Neuronal stem cell (in vitro differentiated cells): ENCODE results near the gene PADI4.
"Not testable (repeated sequence)": the region's sequence is repeated elsewhere in the genome, so short reads cannot be mapped to it uniquely, and the experiment has no call there.

Source experiments
- DNase-seq: peaks from one replicate; pipeline ENCODE4 v3.0.0-alpha.2; 2013; ENCODE audit warnings: low spot score
- H2AFZ ChIP-seq: one replicate; pipeline ENCODE4 v1.6.1; 2013; ENCODE audit warnings: mild to moderate bottlenecking, low read length, inconsistent platforms
- H2AK5ac ChIP-seq: 2 replicates; pipeline ENCODE4 v1.6.1; 2013; ENCODE audit warnings: low read depth, mild to moderate bottlenecking, inconsistent platforms, low read length, moderate library complexity, mixed read lengths
- H2BK120ac ChIP-seq: 2 replicates; pipeline ENCODE4 v1.6.1; 2013; ENCODE audit warnings: low read depth, mild to moderate bottlenecking, inconsistent platforms, low read length, moderate library complexity, mixed read lengths
- H2BK12ac ChIP-seq: one replicate; pipeline ENCODE4 v1.6.1; 2013; ENCODE audit warnings: low read length, inconsistent platforms
- H2BK15ac ChIP-seq: 2 replicates; pipeline ENCODE4 v1.6.1; 2013; ENCODE audit warnings: mild to moderate bottlenecking, low read length, inconsistent platforms, mixed read lengths
- H2BK5ac ChIP-seq: one replicate; pipeline ENCODE4 v1.6.1; 2013; ENCODE audit warnings: inconsistent platforms, mild to moderate bottlenecking, low read length, moderate library complexity
- H3K14ac ChIP-seq: one replicate; pipeline ENCODE4 v1.6.1; 2013; ENCODE audit warnings: low read length, inconsistent platforms
- H3K18ac ChIP-seq: 2 replicates; pipeline ENCODE4 v1.6.1; 2013; ENCODE audit warnings: low read length, inconsistent platforms
- H3K23ac ChIP-seq: 2 replicates; pipeline ENCODE4 v1.6.1; 2013; ENCODE audit warnings: low read depth, mild to moderate bottlenecking, mixed read lengths, low read length, inconsistent platforms; ENCODE audit not compliant: poor library complexity
- H3K27ac ChIP-seq: replicated peaks from 3 replicates; pipeline ENCODE4 v1.5.1; 2013; ENCODE audit warnings: low read length, inconsistent platforms
- H3K27me3 ChIP-seq, 3 experiments: 2 replicates each; pipeline ENCODE4 v1.6.1; 2013; ENCODE audit warnings: low read length in 3 of 3, mild to moderate bottlenecking in 2 of 3, inconsistent platforms in 1 of 3, low read depth in 1 of 3, mixed read lengths in 1 of 3, moderate library complexity in 1 of 3; ENCODE audit not compliant: control insufficient read depth in 3 of 3, insufficient read depth in 3 of 3
- H3K36me3 ChIP-seq, 2 donors: replicated peaks in 1 of 2; 2 replicates each; pipeline ENCODE4 v1.6.1; 2013; ENCODE audit warnings: low read length in 2 of 2; ENCODE audit not compliant: control insufficient read depth in 2 of 2, insufficient read depth in 2 of 2
- H3K4ac ChIP-seq: 2 replicates; pipeline ENCODE4 v1.6.1; 2013; ENCODE audit warnings: inconsistent platforms, mild to moderate bottlenecking, low read length, moderate library complexity
- H3K4me1 ChIP-seq, 2 donors: 1 replicate in 1 of 2; 2 replicates in 1 of 2; pipeline ENCODE4 v1.6.1; 2013; ENCODE audit warnings: low read length in 2 of 2, low read depth in 1 of 2; ENCODE audit not compliant: control insufficient read depth in 2 of 2, insufficient read depth in 1 of 2
- H3K4me2 ChIP-seq: one replicate; pipeline ENCODE4 v1.6.1; 2013; ENCODE audit warnings: mild to moderate bottlenecking, low read length, inconsistent platforms; ENCODE audit not compliant: insufficient read depth, poor library complexity, severe bottlenecking
- H3K4me3 ChIP-seq, 2 donors: 2 replicates each; pipeline ENCODE4 v1.5.1; 2013; ENCODE audit warnings: low read length in 2 of 2, mild to moderate bottlenecking in 2 of 2, inconsistent platforms in 1 of 2, moderate library complexity in 1 of 2
- H3K79me1 ChIP-seq: one replicate; pipeline ENCODE4 v1.6.1; 2013; ENCODE audit warnings: low read depth, mild to moderate bottlenecking, inconsistent platforms, low read length, moderate library complexity
- H3K9ac ChIP-seq: one replicate; pipeline ENCODE4 v1.6.1; 2013; ENCODE audit warnings: mild to moderate bottlenecking, low read depth, low read length, inconsistent platforms; ENCODE audit not compliant: poor library complexity
- H3K9me3 ChIP-seq, 2 donors: replicated peaks in 1 of 2; 2 replicates each; pipeline versions ENCODE3 to v1.6.1; 2013; ENCODE audit warnings: low read length in 2 of 2, mild to moderate bottlenecking in 2 of 2, inconsistent platforms in 1 of 2, low read depth in 1 of 2, mixed read lengths in 1 of 2, moderate library complexity in 1 of 2; ENCODE audit not compliant: control insufficient read depth in 2 of 2, insufficient read depth in 1 of 2
- H4K8ac ChIP-seq: one replicate; pipeline ENCODE4 v1.6.1; 2013; ENCODE audit warnings: low read depth, mild to moderate bottlenecking, inconsistent platforms, low read length, moderate library complexity
- H4K91ac ChIP-seq: one replicate; pipeline ENCODE4 v1.6.1; 2013; ENCODE audit warnings: low read length, low read depth, mild to moderate bottlenecking, inconsistent platforms; ENCODE audit not compliant: poor library complexity
- WGBS, 2 donors: extraction: QIAGEN DNeasy Blood & Tissue Kit; methylation state at CpG; one replicate each; pipeline ENCODE4 v1.1.7; 2013; ENCODE audit warnings: missing lambda C conversion rate in 2 of 2, mixed read lengths in 1 of 2; ENCODE audit not compliant: insufficient read length in 2 of 2, insufficient replicate concordance in 1 of 2; ENCODE audit errors: extremely low coverage in 2 of 2; 5-methylcytosine and 5-hydroxymethylcytosine counted together

The PADI4 gene

DNA sequence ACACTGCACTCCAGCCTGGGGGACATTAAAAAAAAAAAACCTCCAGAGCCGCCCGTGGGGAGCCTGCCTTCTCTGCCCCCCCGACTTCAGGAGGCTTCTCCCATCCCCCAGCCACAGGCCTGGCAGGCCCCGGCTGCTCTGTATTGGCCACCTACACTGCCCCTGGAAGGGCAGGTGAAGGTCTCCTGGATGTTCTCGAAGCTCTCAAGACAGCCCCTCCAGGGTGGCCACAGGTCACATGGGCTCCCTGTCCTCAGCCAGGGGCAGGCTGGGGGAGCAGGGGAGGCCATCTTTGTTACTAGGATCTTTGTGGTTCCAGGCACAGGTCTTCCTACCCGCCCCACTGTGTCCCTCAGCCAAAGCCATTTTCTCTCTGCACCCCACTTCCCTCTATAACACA is 96.8 kb downstream of the PADI4 start:
- H3K23ac ChIP-seq, result no peak overlapping the region

DNA sequence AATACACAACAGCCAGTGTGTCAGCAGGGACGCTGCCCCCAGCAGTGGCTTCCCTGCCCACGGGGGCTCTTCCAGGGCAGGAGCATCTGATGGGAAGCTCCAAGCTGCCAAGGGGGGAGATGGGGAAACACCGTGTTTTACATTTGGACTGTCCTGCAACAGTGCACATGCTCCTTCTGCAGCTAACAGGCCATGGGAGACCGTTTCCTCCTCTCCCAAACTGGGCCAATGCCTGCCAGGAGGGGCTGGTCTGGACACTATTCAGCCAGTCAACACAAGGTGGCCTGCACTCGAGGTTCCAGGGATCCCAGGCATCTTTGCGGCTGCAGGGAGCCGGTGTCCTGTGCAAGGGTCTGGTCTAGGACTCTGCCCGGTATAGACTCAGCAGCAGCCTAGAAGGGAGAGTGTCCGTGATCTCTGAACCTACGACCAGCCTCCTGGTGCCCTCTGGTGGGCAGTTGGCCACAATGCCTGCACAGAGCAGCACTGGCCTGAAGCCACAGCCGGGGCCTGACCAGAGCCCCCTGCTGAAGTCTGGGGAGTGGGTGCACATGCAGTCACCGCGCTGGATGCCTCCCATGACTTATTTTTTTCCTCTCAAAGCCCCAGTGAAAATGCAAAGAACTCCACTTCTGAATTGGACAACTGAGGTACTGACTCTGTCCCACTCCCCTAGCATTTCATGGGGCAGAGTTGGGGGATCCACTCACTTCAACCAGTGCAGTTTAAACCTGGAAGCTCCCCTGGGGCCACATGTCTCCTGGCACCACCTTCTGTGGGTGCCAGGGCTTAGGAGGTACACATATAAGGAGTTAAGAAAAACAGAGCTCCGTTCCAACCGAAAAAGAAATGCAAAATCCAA is 98.1 kb downstream of the PADI4 start:
- H3K18ac ChIP-seq, result peak overlapping the region; percentile 87
- H3K9me3 ChIP-seq, result no peaks in the 10 kb centered on the region
- H3K9ac ChIP-seq, result no peak overlapping the region
- no peak overlapping the region for H2BK15ac ChIP-seq
- H3K27ac ChIP-seq, result no peak overlapping the region
- peak overlapping the region; percentile 2 for H2BK12ac ChIP-seq
- WGBS, 2 donors, result no CpG with 5 or more reads among the region's 15 CpGs
- peak overlapping the region; percentile 41 for H3K14ac ChIP-seq
- peaks cover 37 to 52% of the 10 kb centered on the region in 2 donors for H3K36me3 ChIP-seq
- no peak overlapping the region for H3K4me3 ChIP-seq
- H3K79me1 ChIP-seq, result peaks cover 3% of the 10 kb centered on the region
- H4K91ac ChIP-seq, result no peak overlapping the region
- H2BK5ac ChIP-seq, result peak overlapping the region; percentile 75
- H3K27me3 ChIP-seq, result no peaks in the 10 kb centered on the region
- H3K23ac ChIP-seq, result peak overlapping the region; percentile 94
- H2AK5ac ChIP-seq, result no peak overlapping the region
- H4K8ac ChIP-seq, result peak overlapping the region; percentile 52
- H2BK120ac ChIP-seq, result no peak overlapping the region
- peak; percentile 72 for DNase-seq
- no peak overlapping the region for H2AFZ ChIP-seq
- no peak overlapping the region for H3K4me2 ChIP-seq
- H3K4me1 ChIP-seq, result peaks cover 0 to 17% of the 10 kb centered on the region in 2 donors
- peak overlapping the region; percentile 85 for H3K4ac ChIP-seq

More for the DNA sequence above, 96.8 kb downstream of the PADI4 start:
- H4K8ac ChIP-seq, result no peak overlapping the region
- WGBS, 2 donors, result no CpG with 5 or more reads among the region's 6 CpGs
- H3K4me2 ChIP-seq, result no peak overlapping the region
- H2BK15ac ChIP-seq, result no peak overlapping the region
- H3K4me3 ChIP-seq, result no peak overlapping the region
- H3K9ac ChIP-seq, result no peak overlapping the region
- H2BK12ac ChIP-seq, result no peak overlapping the region
- H2BK120ac ChIP-seq, result no peak overlapping the region
- no peaks in the 10 kb centered on the region for H3K27me3 ChIP-seq
- H3K79me1 ChIP-seq, result peaks cover 3% of the 10 kb centered on the region
- no peak overlapping the region for H2AK5ac ChIP-seq
- no peak overlapping the region for H3K27ac ChIP-seq
- no peak overlapping the region for H2BK5ac ChIP-seq
- H3K14ac ChIP-seq, result no peak overlapping the region
- H2AFZ ChIP-seq, result no peak overlapping the region
- H3K18ac ChIP-seq, result peak overlapping the region; percentile 76
- H4K91ac ChIP-seq, result no peak overlapping the region
- peaks cover 25 to 39% of the 10 kb centered on the region in 2 donors for H3K36me3 ChIP-seq
- DNase-seq, result no peak
- H3K9me3 ChIP-seq, result no peaks in the 10 kb centered on the region
- H3K4me1 ChIP-seq, result peaks cover 6 to 24% of the 10 kb centered on the region in 2 donors
- no peak overlapping the region for H3K4ac ChIP-seq

DNA sequence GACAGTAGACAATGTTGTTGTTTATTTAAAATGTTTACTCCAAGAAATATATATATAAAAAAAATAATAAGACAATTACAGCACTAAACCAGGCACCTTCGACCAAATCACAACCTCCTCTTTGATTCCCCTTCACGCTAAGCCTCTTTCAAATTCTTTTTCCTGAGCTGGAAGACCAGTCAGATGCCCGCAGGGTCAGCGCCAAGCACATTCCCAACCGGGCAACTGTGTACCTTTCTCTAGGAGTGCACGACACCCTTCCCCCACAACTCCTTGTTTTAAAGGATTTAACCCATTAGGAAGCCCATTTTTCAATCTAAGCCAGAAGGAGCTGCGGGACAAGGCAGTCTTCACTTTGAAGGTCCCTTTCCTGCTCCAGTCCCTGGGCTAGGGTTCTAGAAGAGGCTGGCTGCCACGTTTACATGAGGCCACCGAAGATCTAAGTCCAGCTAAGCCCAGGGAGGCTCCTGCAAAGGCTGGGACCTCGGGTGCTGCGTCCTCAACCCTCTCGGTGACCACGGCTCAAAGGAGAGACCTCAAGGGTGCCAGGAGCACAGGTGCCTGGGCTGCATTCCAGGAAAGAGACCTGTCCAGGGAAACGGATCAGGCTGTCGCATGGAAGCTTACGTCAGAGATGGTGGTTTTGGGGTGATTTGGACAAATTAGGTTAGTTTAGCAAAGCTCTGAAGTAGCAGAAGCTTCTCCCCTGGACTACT is 98.9 kb downstream of the PADI4 start:
- H2BK12ac ChIP-seq, H2BK120ac ChIP-seq, H2AFZ ChIP-seq, H3K4me2 ChIP-seq, H3K23ac ChIP-seq, H3K4ac ChIP-seq, H4K8ac ChIP-seq, H3K27me3 ChIP-seq, DNase-seq, H3K79me1 ChIP-seq, H4K91ac ChIP-seq, H2AK5ac ChIP-seq, H2BK15ac ChIP-seq, H3K9me3 ChIP-seq, H3K27ac ChIP-seq, H3K4me3 ChIP-seq, H3K18ac ChIP-seq, H3K9ac ChIP-seq, H2BK5ac ChIP-seq: not testable (repeated sequence)
- Histone ChIP-seq H3K36me3 (peaks cover 42 to 60% of the 10 kb centered on the region in 2 donors), H3K4me1 (peaks cover 0 to 12% of the 10 kb centered on the region in 2 donors), H3K14ac (peak overlapping the region; percentile 8)
- WGBS, 2 donors, result no CpG with 5 or more reads among the region's 16 CpGs
